GM19467 (cell line): ENCODE data around the gene UNC5CL.

Experiments used
- ATAC-seq: cut with Tn5 transposase; IDR thresholded peaks from one replicate; pipeline ENCODE4 v1.9.1; 2021; ENCODE audit warnings: mild to moderate bottlenecking, moderate library complexity; ENCODE audit not compliant: unreplicated experiment

UNC5CL gene

DNA sequence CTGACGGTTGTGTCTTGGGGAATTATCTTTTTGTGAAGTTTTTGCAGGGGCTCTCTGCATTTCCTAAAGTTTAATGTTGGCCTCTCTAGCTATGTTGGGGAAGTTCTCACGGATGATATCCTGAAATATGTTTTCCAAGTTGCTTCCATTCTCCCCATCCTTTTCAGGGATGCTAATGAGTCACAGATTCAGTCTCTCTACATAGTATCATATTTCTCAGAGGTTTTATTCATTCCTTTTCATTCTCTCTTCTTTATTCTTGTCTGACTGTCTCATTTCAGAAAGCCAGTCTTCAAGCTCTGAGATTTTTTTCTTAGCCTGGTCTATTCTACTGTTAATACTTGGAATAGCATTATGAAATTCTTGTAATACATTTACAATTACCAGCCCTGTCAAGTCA, 61.3 kb downstream of the UNC5CL start:
- no peak for ATAC-seq

DNA sequence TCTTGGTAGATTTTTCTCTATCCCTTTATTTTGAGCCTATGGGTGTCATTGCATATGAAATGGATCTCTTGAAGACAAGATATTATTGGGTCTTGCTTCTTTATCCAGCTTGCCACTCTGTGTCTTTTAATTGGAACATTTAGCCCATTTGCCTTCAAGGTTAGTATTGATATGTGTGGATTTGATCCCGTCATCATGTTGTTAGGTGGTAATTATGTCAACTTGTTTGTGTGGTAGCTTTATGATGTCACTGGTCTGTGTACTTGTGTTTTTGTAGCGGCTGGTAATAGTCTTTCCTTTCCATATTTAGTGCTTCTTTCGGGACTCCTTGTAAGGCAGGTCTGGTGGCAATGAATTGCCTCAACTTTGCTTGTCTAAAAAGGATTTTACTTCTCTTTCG, 61.9 kb downstream of the UNC5CL start:
- no peak for ATAC-seq
